K562 (cell line): ENCODE data around the gene RIC3. TPM values are rescaled to one million over a fixed set of nuclear protein-coding genes. Genes with fewer than 3 reads are reported as not detected.

ENCODE experiments used
- ATAC-seq: fragments of 200-7000 bp; cut with Tn5 transposase; 3 replicates; pipeline ENCODE4 v1.9.1; 2020; ENCODE audit warnings: moderate library complexity
- BruUV-seq: library from RNA; stranded (reverse); fragments of 400-500 nt; replicated peaks from 2 replicates; lab custom pipeline; 2021; lab: Mats Ljungman, UMichigan
- CTCF ChIA-PET: fragments of 300-600 bp; formaldehyde crosslinking; extraction: SDS; loops from one replicate; lab custom pipeline; 2021; ENCODE audit warnings: low intra/inter-chr PET ratio; lab: Yijun Ruan, JAX
- POLR2A ChIA-PET: fragments of 300-600, 350-650 bp; sonication (Branson Sonifier 250); formaldehyde crosslinking; extraction: SDS; loops from one replicate; lab custom pipeline; 2021; ENCODE audit warnings: antibody characterized with exemption, inconsistent platforms; lab: Yijun Ruan, JAX
- DNase-seq, 4 experiments: peaks; one replicate each; pipeline versions ENCODE4 v3.0.0 to v3.0.0-alpha.2; 2011 to 2018; ENCODE audit warnings: low spot score in 3 of 4, mixed read lengths in 3 of 4; ENCODE audit errors: extremely low read depth in 1 of 4
- FAIRE-seq: peaks from 2 replicates; lab custom pipeline; 2011; peaks lifted over from hg19 to GRCh38; lab: Jason Lieb, UNC
- H2AFZ ChIP-seq: 2 replicates; pipeline ENCODE4 v1.6.0; 2011; ENCODE audit warnings: low read depth, low read length, control low read depth, inconsistent platforms
- H3K27ac ChIP-seq: fragments of 200-600 bp; 3 replicates; pipeline ENCODE4 v1.8.0; 2011; ENCODE audit warnings: low read depth, mild to moderate bottlenecking, control low read depth, inconsistent platforms, low read length, moderate library complexity, mixed read lengths; ENCODE audit errors: extremely low read depth
- H3K27me3 ChIP-seq, 2 experiments: fragments of 300-600 bp in 1 of 2; 2 replicates in 1 of 2; 3 replicates in 1 of 2; pipeline versions ENCODE4 v1.6.0 to v1.8.0; 2011; ENCODE audit warnings: inconsistent platforms in 2 of 2, low read length in 2 of 2, mild to moderate bottlenecking in 1 of 2, mixed read lengths in 1 of 2, moderate library complexity in 1 of 2; ENCODE audit not compliant: control insufficient read depth in 2 of 2, insufficient read depth in 2 of 2
- H3K36me3 ChIP-seq: fragments of 300-600 bp; 3 replicates; pipeline ENCODE4 v1.8.0; 2011; ENCODE audit warnings: mild to moderate bottlenecking, low read length, inconsistent platforms; ENCODE audit not compliant: control insufficient read depth, insufficient read depth
- H3K4me1 ChIP-seq, 2 experiments: fragments of 200-600 bp in 1 of 2; replicated peaks in 1 of 2; 2 replicates in 1 of 2; 3 replicates in 1 of 2; pipeline versions ENCODE4 v1.5.1 to v1.8.0; 2011; ENCODE audit warnings: inconsistent platforms in 2 of 2, low read length in 2 of 2, mild to moderate bottlenecking in 1 of 2, mixed read lengths in 1 of 2, moderate library complexity in 1 of 2; ENCODE audit not compliant: control insufficient read depth in 2 of 2, insufficient read depth in 2 of 2
- H3K4me2 ChIP-seq: 2 replicates; pipeline ENCODE4 v1.6.1; 2011; ENCODE audit warnings: low read length, control low read depth, inconsistent platforms, mixed read lengths; ENCODE audit not compliant: insufficient read depth
- H3K4me3 ChIP-seq: fragments of 200-600 bp; sonication (generic), shearing (Covaris generic); 2 replicates; pipeline ENCODE4 v1.5.1; 2016; ENCODE audit warnings: control low read depth, inconsistent platforms
- H3K79me2 ChIP-seq: fragments of 200-600 bp; 3 replicates; pipeline ENCODE4 v1.8.0; 2011; ENCODE audit warnings: low read length, inconsistent platforms; ENCODE audit not compliant: control insufficient read depth, insufficient read depth
- H3K9ac ChIP-seq, 2 experiments: 2 replicates each; pipeline versions ENCODE4 v1.6.0 to v1.6.1; 2011; ENCODE audit warnings: low read depth in 2 of 2, low read length in 2 of 2, control low read depth in 1 of 2, inconsistent platforms in 1 of 2, mild to moderate bottlenecking in 1 of 2, mixed read lengths in 1 of 2; ENCODE audit not compliant: insufficient read depth in 1 of 2
- H3K9me1 ChIP-seq: one replicate; pipeline ENCODE4 v1.6.0; 2011; ENCODE audit warnings: inconsistent platforms, mild to moderate bottlenecking, low read length, moderate library complexity; ENCODE audit not compliant: control insufficient read depth, insufficient read depth
- H3K9me3 ChIP-seq: replicated peaks from 2 replicates; pipeline ENCODE4 v1.5.1; 2011; ENCODE audit warnings: low read depth, low read length, inconsistent platforms; ENCODE audit not compliant: control insufficient read depth, insufficient read depth
- H4K20me1 ChIP-seq: replicated peaks from 2 replicates; pipeline ENCODE4 v1.6.1; 2011; ENCODE audit warnings: low read length, inconsistent platforms, mixed read lengths; ENCODE audit not compliant: control insufficient read depth, insufficient read depth
- DLX4 ChIP-seq: fragments of 250-450 bp; sonication (Bioruptor Pico); IDR thresholded peaks from 2 replicates; pipeline ENCODE4 v1.6.1; 2021; ENCODE audit warnings: mild to moderate bottlenecking
- POLR2AphosphoS2 ChIP-seq: IDR thresholded peaks from 2 replicates; pipeline ENCODE4 v1.6.1; 2012; ENCODE audit warnings: low read length, improper control_type of control experiment
- RBM15 ChIP-seq: fragments of 200-400 bp; formaldehyde crosslinking; IDR thresholded peaks from 2 replicates; pipeline ENCODE4 v1.6.1; 2018; ENCODE audit warnings: mild to moderate bottlenecking, low read length, moderate library complexity; ENCODE audit not compliant: insufficient read depth
- ZBTB12 ChIP-seq: fragments of 250-450 bp; sonication (Bioruptor Pico); IDR thresholded peaks from 2 replicates; pipeline ENCODE4 v1.4.0; 2020
- WGBS: fragments of 100-300 bp; shearing (Covaris generic); methylation state at CpG from one replicate; pipeline ENCODE4 v1.1.6; 2016; ENCODE audit warnings: low coverage, mixed read lengths; ENCODE audit not compliant: insufficient coverage; ENCODE audit errors: missing lambda C conversion rate; 5-methylcytosine and 5-hydroxymethylcytosine counted together
- in situ Hi-C: fragments of 300-500 bp; cut with MboI; formaldehyde crosslinking; loops from 4 replicates; pipeline ENCODE4 v1.15.0; 2018; ENCODE audit warnings: inconsistent platforms, mixed read lengths
- intact Hi-C: fragments of 100-400 bp; cut with micrococcal nuclease; formaldehyde crosslinking; loops from 2 replicates; pipeline ENCODE4 v1.14.2; 2022
- polyA plus RNA-seq, 8 experiments: library from polyadenylated mRNA; depleted of rRNA in 4 of 8; stranded (reverse) in 5 of 8; unstranded in 3 of 8; fragments of >200 nt; fragmentation: Nextera tagmentation in 2 of 8; fragmentation: Illumina TruSeq in 1 of 8; extraction: Ambion mirVana in 2 of 8; extraction: Trizol in 1 of 8; gene quantifications; 2 replicates each; pipeline versions ENCODE4 v1.2.1 to v1.2.3, GENCODE V29; 2011 to 2014; ENCODE audit warnings: inconsistent platforms in 1 of 8, missing spikeins in 1 of 8
- total RNA-seq, 7 experiments: library from RNA; depleted of rRNA in 6 of 7; stranded (reverse); fragments of >200 nt in 6 of 7; fragmentation: Illumina TruSeq in 2 of 7; extraction: Trizol in 2 of 7; gene quantifications; 2 replicates each; pipeline versions ENCODE4 v1.2.1 to v1.2.3, GENCODE V29; 2011 to 2021; ENCODE audit warnings: low replicate concordance in 1 of 7

The RIC3 gene
- total and polyA plus RNA-seq, 9 of the 15 experiments (the other 6 are each of a cell fraction or from before 2014, with no cell fraction given) = 0.03 to 0.16 (median 0.05) TPM; not detected in 4

- FAIRE-seq = no peak
Observed at GRCh38 chr11:8098361-8098760, 70.5 kb downstream of the RIC3 start.

More at GRCh38 chr11:8098361-8098760, 70.5 kb downstream of the RIC3 start:
- Histone ChIP-seq H4K20me1 (no peaks in the 10 kb centered on the region), H3K79me2 (no peaks in the 10 kb centered on the region), H3K27me3 (peaks cover 0 to 47% of the 10 kb centered on the region in 2 experiments; a peak in 3 of 5 replicates), H3K4me1 (peaks cover 0 to 3% of the 10 kb centered on the region in 2 experiments; a peak in 2 of 5 replicates), H3K9me3 (no peaks in the 10 kb centered on the region), H3K4me2 (no peak overlapping the region), H3K36me3 (no peaks in the 10 kb centered on the region), H3K4me3 (no peak overlapping the region), H3K9ac (no peak overlapping the region), H3K27ac (no peak overlapping the region), H3K9me1 (no peaks in the 10 kb centered on the region), H2AFZ (no peak overlapping the region)
- ATAC-seq (no peak), DNase-seq (no peak)
- BruUV-seq = no TSS peak
- in situ Hi-C loops = loop anchor here (5.0 to 10.0 kb wide), 2 partner anchors 91 to 204 kb away; no protein-coding TSS in a partner anchor
- TF ChIP-seq ZBTB12 (CRISPR knock-in tag) (no peak), POLR2AphosphoS2 (no peak), RBM15 (no peak), DLX4 (no peak)
- ChIA-PET CTCF (interaction anchor here (1.9 to 4.4 kb wide), 2 partner anchors 66 to 92 kb away, joined by 6 to 17 read pairs; no protein-coding TSS in a partner anchor), POLR2A (interaction anchor here (1.3 kb wide), 1 partner anchor 66 kb away, joined by 3 read pairs; no protein-coding TSS in a partner anchor)
- intact Hi-C loops = loop anchor here (2.0 to 10.0 kb wide), 3 partner anchors 66 to 394 kb away; partner anchors contain the start of gene OVCH2
- WGBS = 0% methylated on average over 4 of the region's 4 CpGs
